Pericardium fibroblast (primary cell): ENCODE data around the gene FTMT. TPM values are rescaled to one million over a fixed set of nuclear protein-coding genes. Genes with fewer than 3 reads are reported as not detected.

Source experiments
- total RNA-seq: library from RNA; depleted of rRNA; stranded (reverse); fragments of >200 nt; gene quantifications from 2 replicates; pipeline ENCODE4 v1.2.3, GENCODE V29; 2015

Gene FTMT
- not detected in 2 replicates for total RNA-seq

DNA sequence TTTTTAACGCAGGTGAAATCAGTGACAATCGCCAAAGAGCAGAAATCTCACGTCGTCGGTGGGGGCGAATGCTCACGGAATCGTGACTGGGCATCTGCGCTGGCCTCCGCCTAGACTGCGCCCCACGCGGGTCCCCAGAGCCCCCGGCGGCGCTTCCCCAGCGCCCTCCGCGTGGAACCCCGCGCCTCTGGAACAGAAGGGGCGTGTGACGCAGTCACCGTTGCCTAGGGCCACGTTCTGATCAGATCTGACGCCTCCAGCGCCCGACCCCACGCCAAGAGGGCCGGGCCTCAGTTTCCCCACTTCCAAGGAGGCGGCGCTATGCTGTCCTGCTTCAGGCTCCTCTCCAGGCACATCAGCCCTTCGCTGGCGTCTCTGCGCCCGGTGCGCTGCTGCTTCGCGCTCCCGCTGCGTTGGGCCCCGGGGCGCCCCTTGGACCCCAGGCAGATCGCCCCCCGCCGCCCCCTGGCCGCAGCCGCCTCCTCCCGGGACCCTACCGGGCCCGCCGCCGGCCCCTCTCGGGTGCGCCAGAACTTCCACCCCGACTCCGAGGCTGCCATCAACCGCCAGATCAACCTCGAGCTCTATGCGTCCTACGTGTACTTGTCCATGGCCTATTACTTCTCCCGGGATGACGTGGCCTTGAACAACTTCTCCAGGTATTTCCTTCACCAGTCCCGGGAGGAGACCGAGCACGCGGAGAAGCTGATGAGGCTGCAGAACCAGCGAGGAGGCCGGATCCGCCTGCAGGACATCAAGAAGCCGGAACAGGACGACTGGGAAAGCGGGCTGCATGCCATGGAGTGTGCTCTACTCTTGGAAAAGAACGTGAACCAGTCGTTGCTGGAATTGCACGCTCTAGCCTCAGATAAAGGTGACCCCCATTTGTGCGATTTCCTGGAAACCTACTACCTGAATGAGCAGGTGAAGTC, at the start of gene FTMT:
TSS of gene FTMT (plus strand) at position 240 of the 932 bp plus-strand sequence. CDS start at position 322, 82 bp downstream.

Other genes with a start within 250 kb of the FTMT start
- 4.8 and 8.5 TPM in 2 replicates for gene SRFBP1, start 110.1 kb downstream of the FTMT start, total RNA-seq
- gene LOX, start 226.4 kb downstream of the FTMT start, total RNA-seq, result 146 and 216 TPM in 2 replicates